Neuronal stem cell (in vitro differentiated cells): ENCODE data around the gene RPL7A.

Source experiments
- DNase-seq: peaks from one replicate; pipeline ENCODE4 v3.0.0-alpha.2; 2013; ENCODE audit warnings: low spot score
- H2AFZ ChIP-seq: one replicate; pipeline ENCODE4 v1.6.1; 2013; ENCODE audit warnings: mild to moderate bottlenecking, low read length, inconsistent platforms
- H2AK5ac ChIP-seq: 2 replicates; pipeline ENCODE4 v1.6.1; 2013; ENCODE audit warnings: low read depth, mild to moderate bottlenecking, inconsistent platforms, low read length, moderate library complexity, mixed read lengths
- H2BK120ac ChIP-seq: 2 replicates; pipeline ENCODE4 v1.6.1; 2013; ENCODE audit warnings: low read depth, mild to moderate bottlenecking, inconsistent platforms, low read length, moderate library complexity, mixed read lengths
- H2BK12ac ChIP-seq: one replicate; pipeline ENCODE4 v1.6.1; 2013; ENCODE audit warnings: low read length, inconsistent platforms
- H2BK15ac ChIP-seq: 2 replicates; pipeline ENCODE4 v1.6.1; 2013; ENCODE audit warnings: mild to moderate bottlenecking, low read length, inconsistent platforms, mixed read lengths
- H2BK5ac ChIP-seq: one replicate; pipeline ENCODE4 v1.6.1; 2013; ENCODE audit warnings: inconsistent platforms, mild to moderate bottlenecking, low read length, moderate library complexity
- H3K14ac ChIP-seq: one replicate; pipeline ENCODE4 v1.6.1; 2013; ENCODE audit warnings: low read length, inconsistent platforms
- H3K18ac ChIP-seq: 2 replicates; pipeline ENCODE4 v1.6.1; 2013; ENCODE audit warnings: low read length, inconsistent platforms
- H3K23ac ChIP-seq: 2 replicates; pipeline ENCODE4 v1.6.1; 2013; ENCODE audit warnings: low read depth, mild to moderate bottlenecking, mixed read lengths, low read length, inconsistent platforms; ENCODE audit not compliant: poor library complexity
- H3K27ac ChIP-seq: replicated peaks from 3 replicates; pipeline ENCODE4 v1.5.1; 2013; ENCODE audit warnings: low read length, inconsistent platforms
- H3K27me3 ChIP-seq, 3 experiments: 2 replicates each; pipeline ENCODE4 v1.6.1; 2013; ENCODE audit warnings: low read length in 3 of 3, mild to moderate bottlenecking in 2 of 3, inconsistent platforms in 1 of 3, low read depth in 1 of 3, mixed read lengths in 1 of 3, moderate library complexity in 1 of 3; ENCODE audit not compliant: control insufficient read depth in 3 of 3, insufficient read depth in 3 of 3
- H3K36me3 ChIP-seq, 2 donors: replicated peaks in 1 of 2; 2 replicates each; pipeline ENCODE4 v1.6.1; 2013; ENCODE audit warnings: low read length in 2 of 2; ENCODE audit not compliant: control insufficient read depth in 2 of 2, insufficient read depth in 2 of 2
- H3K4ac ChIP-seq: 2 replicates; pipeline ENCODE4 v1.6.1; 2013; ENCODE audit warnings: inconsistent platforms, mild to moderate bottlenecking, low read length, moderate library complexity
- H3K4me1 ChIP-seq, 2 donors: 1 replicate in 1 of 2; 2 replicates in 1 of 2; pipeline ENCODE4 v1.6.1; 2013; ENCODE audit warnings: low read length in 2 of 2, low read depth in 1 of 2; ENCODE audit not compliant: control insufficient read depth in 2 of 2, insufficient read depth in 1 of 2
- H3K4me2 ChIP-seq: one replicate; pipeline ENCODE4 v1.6.1; 2013; ENCODE audit warnings: mild to moderate bottlenecking, low read length, inconsistent platforms; ENCODE audit not compliant: insufficient read depth, poor library complexity, severe bottlenecking
- H3K4me3 ChIP-seq, 2 donors: 2 replicates each; pipeline ENCODE4 v1.5.1; 2013; ENCODE audit warnings: low read length in 2 of 2, mild to moderate bottlenecking in 2 of 2, inconsistent platforms in 1 of 2, moderate library complexity in 1 of 2
- H3K79me1 ChIP-seq: one replicate; pipeline ENCODE4 v1.6.1; 2013; ENCODE audit warnings: low read depth, mild to moderate bottlenecking, inconsistent platforms, low read length, moderate library complexity
- H3K9ac ChIP-seq: one replicate; pipeline ENCODE4 v1.6.1; 2013; ENCODE audit warnings: mild to moderate bottlenecking, low read depth, low read length, inconsistent platforms; ENCODE audit not compliant: poor library complexity
- H3K9me3 ChIP-seq, 2 donors: replicated peaks in 1 of 2; 2 replicates each; pipeline versions ENCODE3 to v1.6.1; 2013; ENCODE audit warnings: low read length in 2 of 2, mild to moderate bottlenecking in 2 of 2, inconsistent platforms in 1 of 2, low read depth in 1 of 2, mixed read lengths in 1 of 2, moderate library complexity in 1 of 2; ENCODE audit not compliant: control insufficient read depth in 2 of 2, insufficient read depth in 1 of 2
- H4K8ac ChIP-seq: one replicate; pipeline ENCODE4 v1.6.1; 2013; ENCODE audit warnings: low read depth, mild to moderate bottlenecking, inconsistent platforms, low read length, moderate library complexity
- H4K91ac ChIP-seq: one replicate; pipeline ENCODE4 v1.6.1; 2013; ENCODE audit warnings: low read length, low read depth, mild to moderate bottlenecking, inconsistent platforms; ENCODE audit not compliant: poor library complexity
- WGBS, 2 donors: extraction: QIAGEN DNeasy Blood & Tissue Kit; methylation state at CpG; one replicate each; pipeline ENCODE4 v1.1.7; 2013; ENCODE audit warnings: missing lambda C conversion rate in 2 of 2, mixed read lengths in 1 of 2; ENCODE audit not compliant: insufficient read length in 2 of 2, insufficient replicate concordance in 1 of 2; ENCODE audit errors: extremely low coverage in 2 of 2; 5-methylcytosine and 5-hydroxymethylcytosine counted together

The RPL7A gene

DNA sequence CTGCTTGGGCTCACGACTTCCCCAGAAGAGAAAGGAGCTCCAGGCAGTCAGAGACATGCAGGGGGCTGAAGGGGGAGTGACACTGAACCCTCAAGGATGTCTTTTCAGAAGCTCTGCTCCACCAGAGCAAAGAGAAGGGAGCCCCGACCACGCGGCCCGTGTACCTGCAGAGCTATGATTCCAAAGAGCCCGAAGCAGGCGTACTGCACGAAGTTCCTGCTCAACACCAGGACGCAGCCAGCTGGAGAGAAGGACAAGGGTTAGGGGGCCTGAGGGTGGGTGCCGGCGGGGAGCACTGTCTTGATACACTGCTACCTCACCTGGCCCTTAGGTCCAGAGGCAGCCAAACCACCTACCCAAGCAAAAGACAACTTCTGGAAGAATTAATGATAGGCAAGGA, 18.4 kb downstream of the RPL7A start:
- no peak overlapping the region for H2BK15ac ChIP-seq

DNA sequence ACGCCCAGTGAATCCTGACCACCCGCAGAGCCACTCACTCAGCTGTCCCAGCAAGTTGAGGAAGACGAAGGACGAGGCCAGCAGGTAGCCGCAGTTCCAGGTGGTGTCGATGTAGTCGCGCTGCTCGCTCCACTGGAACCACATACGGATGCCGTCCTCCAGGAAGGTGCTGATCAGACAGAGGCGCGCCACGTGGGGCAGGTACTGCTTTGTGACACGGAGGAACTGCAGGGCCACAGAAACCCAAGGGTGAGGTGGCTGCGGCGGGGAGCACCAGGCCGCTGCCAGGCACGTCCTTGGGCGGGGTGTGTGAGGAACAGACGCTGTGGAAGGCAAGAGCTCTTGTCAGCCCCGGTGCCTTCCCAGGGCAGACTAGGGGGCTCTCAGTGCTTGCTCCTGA, 19.2 kb downstream of the RPL7A start:
- Histone ChIP-seq H3K4ac (no peak overlapping the region), H2BK15ac (no peak overlapping the region), H3K27ac (no peak overlapping the region), H3K4me1 (no peaks in the 10 kb centered on the region), H2BK5ac (no peak overlapping the region), H3K9me3 (no peaks in the 10 kb centered on the region), H3K18ac (no peak overlapping the region), H2BK120ac (no peak overlapping the region), H2AFZ (no peak overlapping the region), H3K79me1 (peaks cover 35% of the 10 kb centered on the region), H4K8ac (no peak overlapping the region), H3K36me3 (peaks cover 56 to 96% of the 10 kb centered on the region in 2 donors), H2AK5ac (no peak overlapping the region), H3K9ac (no peak overlapping the region), H3K4me2 (no peak overlapping the region), H2BK12ac (no peak overlapping the region), H3K14ac (no peak overlapping the region), H4K91ac (no peak overlapping the region), H3K23ac (no peak overlapping the region), H3K4me3 (peak overlapping the region in 1 of 2 donors; percentile 4), H3K27me3 (no peaks in the 10 kb centered on the region)
- WGBS, 2 donors, result no CpG with 5 or more reads among the region's 22 CpGs
- no peak for DNase-seq

More for the DNA sequence above, 18.4 kb downstream of the RPL7A start:
- Histone ChIP-seq H3K14ac (no peak overlapping the region), H3K23ac (no peak overlapping the region), H2AFZ (no peak overlapping the region), H2BK120ac (no peak overlapping the region), H3K27ac (no peak overlapping the region), H3K4me3 (no peak overlapping the region), H3K27me3 (no peaks in the 10 kb centered on the region), H4K8ac (no peak overlapping the region), H2AK5ac (no peak overlapping the region), H2BK12ac (no peak overlapping the region), H3K9ac (no peak overlapping the region), H3K9me3 (no peaks in the 10 kb centered on the region), H2BK5ac (no peak overlapping the region), H3K4ac (no peak overlapping the region), H3K36me3 (peaks cover 60 to 96% of the 10 kb centered on the region in 2 donors), H3K4me2 (no peak overlapping the region), H3K18ac (no peak overlapping the region), H3K79me1 (peaks cover 30% of the 10 kb centered on the region), H3K4me1 (no peaks in the 10 kb centered on the region), H4K91ac (no peak overlapping the region)
- whole genome bisulfite sequencing, 2 donors, result no CpG with 5 or more reads among the region's 11 CpGs
- DNase-seq, result no peak

DNA sequence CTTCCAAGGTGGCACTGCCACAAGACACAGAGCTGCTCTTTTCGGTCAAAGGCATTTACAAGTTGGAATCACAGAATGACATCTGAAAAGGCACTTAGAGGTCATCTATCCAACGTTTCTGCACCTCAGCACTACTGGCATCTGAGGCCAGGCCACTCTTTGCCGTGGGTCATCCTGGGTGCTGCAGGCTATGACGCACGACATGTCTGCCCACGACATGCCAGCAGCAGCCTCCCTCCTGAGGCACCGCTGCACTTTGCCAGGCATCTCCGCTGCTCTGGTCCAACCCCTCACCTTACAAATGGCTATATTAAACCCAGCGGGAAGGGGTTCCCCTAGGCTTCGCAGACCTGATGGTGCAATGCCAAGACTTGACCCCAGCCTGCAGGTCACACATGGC, 19.8 kb downstream of the RPL7A start:
- Histone ChIP-seq H3K4ac (no peak overlapping the region), H3K4me3 (peak overlapping the region in 1 of 2 donors; percentile 32), H3K79me1 (peaks cover 38% of the 10 kb centered on the region), H3K4me2 (no peak overlapping the region), H2BK15ac (no peak overlapping the region), H4K91ac (no peak overlapping the region), H2AFZ (no peak overlapping the region), H2AK5ac (no peak overlapping the region), H3K9me3 (no peaks in the 10 kb centered on the region), H3K18ac (no peak overlapping the region), H3K23ac (peak overlapping the region; percentile 40), H3K4me1 (no peaks in the 10 kb centered on the region), H2BK5ac (no peak overlapping the region), H3K27ac (no peak overlapping the region), H3K36me3 (peaks cover 55 to 96% of the 10 kb centered on the region in 2 donors), H2BK12ac (no peak overlapping the region), H3K9ac (no peak overlapping the region), H3K27me3 (no peaks in the 10 kb centered on the region), H2BK120ac (no peak overlapping the region), H3K14ac (no peak overlapping the region), H4K8ac (no peak overlapping the region)
- no peak for DNase-seq
- no CpG with 5 or more reads among the region's 10 CpGs for WGBS, 2 donors

DNA sequence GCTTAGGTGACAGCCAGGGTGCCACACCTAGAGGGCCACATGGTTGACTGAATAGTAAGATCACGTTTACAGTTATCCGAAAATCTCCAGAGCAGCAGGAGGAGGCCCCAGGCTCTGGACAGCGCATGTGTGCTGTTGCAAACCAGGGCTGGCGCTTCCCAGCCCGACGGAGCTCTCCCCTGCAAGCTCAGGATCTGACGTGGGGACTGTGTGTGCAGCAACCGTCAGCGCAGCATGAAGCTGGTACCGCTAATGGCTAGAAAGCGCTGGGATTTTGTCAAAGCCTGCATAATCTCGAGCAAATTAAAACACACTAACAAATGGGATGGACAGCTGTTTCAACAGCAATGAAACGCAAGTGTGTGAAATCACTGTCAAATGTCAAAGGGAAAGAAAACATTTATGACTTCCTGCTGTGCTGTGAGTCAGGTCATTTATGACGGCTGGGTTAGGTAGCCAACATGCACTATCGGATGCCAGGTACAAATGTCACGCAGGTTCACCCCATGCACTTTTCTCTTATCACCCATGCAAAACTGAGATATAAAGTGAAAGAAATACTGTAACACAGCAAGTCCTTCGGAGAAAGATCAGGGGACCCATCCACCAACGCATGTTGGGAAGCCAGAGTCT, 20.3 kb downstream of the RPL7A start:
- Histone ChIP-seq H3K14ac (no peak overlapping the region), H3K36me3 (peaks cover 55 to 96% of the 10 kb centered on the region in 2 donors), H4K8ac (no peak overlapping the region), H3K27me3 (peaks cover 0 to 1% (median 0%) of the 10 kb centered on the region in 3 experiments), H2BK12ac (no peak overlapping the region), H2AFZ (no peak overlapping the region), H3K27ac (no peak overlapping the region), H3K4me3 (peak overlapping the region in 1 of 2 donors; percentile 32), H4K91ac (no peak overlapping the region), H2BK15ac (no peak overlapping the region), H3K18ac (no peak overlapping the region), H3K79me1 (peaks cover 40% of the 10 kb centered on the region), H2AK5ac (no peak overlapping the region), H3K9ac (no peak overlapping the region), H3K23ac (peak overlapping the region; percentile 40), H3K4me2 (no peak overlapping the region), H3K4me1 (no peaks in the 10 kb centered on the region), H2BK120ac (no peak overlapping the region), H3K9me3 (no peaks in the 10 kb centered on the region), H3K4ac (no peak overlapping the region), H2BK5ac (no peak overlapping the region)
- DNase-seq, result no peak
- no CpG with 5 or more reads among the region's 18 CpGs for WGBS, 2 donors
